Urothelium cell line (cell line): ENCODE data around the gene ACACA.

Source experiments
- DNase-seq: peaks from one replicate; pipeline ENCODE4 v3.0.0; 2011; ENCODE audit warnings: low spot score, mixed read lengths
- FAIRE-seq: peaks from 2 replicates; lab custom pipeline; 2011; peaks lifted over from hg19 to GRCh38; lab: Jason Lieb, UNC

Gene ACACA

GRCh38 chr17:37299257-37299980 is 107.2 kb downstream of the ACACA start:
- no peak for DNase-seq
- FAIRE-seq, result no peak

DNA sequence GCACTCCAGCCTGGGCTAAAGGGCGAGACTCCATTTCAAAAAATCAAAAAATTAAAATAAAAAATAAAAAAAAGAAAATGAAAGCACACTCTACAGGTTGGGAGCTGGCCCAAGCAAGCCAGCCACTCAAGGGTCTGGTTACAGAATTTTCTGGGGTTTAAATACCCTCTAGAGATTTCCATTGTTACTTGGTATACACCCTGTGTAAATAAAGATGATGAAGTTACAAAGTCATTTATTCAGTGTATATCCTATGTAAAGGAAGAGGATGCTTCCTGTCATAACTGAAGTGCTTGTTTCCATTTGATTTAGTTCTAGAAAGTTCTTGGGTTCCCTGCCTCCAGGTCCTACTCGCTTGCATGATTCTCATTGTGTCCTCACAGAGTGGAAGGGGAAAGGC is 110.7 kb downstream of the ACACA start:
- no peak for FAIRE-seq
- DNase-seq, result no peak

DNA sequence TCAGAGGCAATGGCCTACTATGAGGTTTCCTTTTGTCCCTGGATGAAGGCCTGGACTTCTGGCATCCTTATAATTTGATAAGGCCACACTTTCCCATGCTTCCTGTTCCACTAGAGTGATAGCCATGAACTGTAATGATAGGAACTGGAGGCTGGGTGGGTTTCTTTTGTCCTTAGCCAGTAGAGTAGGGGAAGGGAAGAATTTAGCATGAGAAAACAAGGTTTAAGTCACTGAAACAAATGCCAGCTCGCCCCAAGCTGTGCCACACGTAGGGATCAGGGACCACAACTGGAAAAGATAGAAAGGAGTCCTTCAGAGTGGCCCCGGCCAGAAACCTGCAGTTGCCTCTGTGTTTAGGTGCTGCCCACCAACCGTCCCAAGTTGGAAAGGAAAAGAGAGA is 111.7 kb downstream of the ACACA start:
- FAIRE-seq (no peak), DNase-seq (no peak)

- FAIRE-seq (no peak), DNase-seq (no peak)
These were observed 112.9 kb downstream of the ACACA start for GRCh38 chr17:37293770-37294169.

DNA sequence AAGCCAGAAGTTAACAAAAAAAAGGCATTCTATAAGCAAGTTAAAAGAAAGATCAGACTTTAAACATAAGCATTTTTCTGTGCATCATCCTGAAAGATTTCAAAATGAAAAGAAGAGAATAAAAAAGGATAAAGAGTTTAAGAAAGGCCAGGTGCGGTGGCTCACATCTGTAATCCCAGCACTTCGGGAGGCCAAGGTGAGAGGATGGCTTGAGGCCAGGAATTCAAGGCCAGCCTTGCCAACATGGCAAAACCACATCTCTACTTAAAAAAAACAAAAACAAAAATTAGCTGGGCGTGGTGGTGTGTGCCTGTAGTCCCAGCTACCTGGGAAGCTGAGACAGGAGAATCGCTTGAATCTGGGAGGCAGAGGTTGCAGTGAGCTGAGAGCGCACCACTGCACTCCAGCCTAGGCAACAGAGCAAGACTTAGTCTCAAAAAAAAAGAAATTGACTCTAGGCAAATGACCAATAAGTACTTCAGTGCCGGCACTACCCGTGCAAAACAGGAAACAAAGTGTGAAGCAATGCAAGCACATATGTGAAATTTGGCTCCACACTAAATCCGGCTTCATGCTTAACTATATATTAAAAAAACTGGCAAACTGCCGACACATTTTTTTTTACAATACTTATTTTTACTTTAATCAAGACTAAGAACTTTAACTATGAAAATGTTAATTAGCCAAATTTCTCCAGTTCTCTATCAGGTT is 114.1 kb downstream of the ACACA start:
- FAIRE-seq, result no peak
- DNase-seq, result no peak

- FAIRE-seq, result no peak
- no peak for DNase-seq
These were observed 115.3 kb downstream of the ACACA start for GRCh38 chr17:37291351-37291750.

DNA sequence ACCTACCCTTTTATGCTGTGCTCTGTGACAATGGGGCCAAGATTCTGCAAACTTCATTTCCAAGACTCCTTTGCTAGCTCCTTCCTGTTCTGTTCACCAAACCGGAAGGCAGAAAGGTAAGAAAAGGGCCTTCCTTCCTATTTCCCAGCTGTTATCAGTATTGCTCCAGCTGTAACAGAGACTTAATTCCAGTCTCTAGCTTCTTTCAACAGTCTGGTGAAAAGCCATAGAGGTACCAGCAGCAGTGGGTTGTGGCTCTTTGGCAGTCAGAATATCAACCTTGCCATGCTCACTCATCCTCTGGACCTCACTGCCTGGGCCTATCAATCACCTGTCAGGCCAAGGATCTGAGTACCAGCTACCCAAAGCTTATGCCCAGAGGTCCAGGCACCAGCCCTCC is 120.2 kb downstream of the ACACA start:
- FAIRE-seq (no peak), DNase-seq (no peak)

GRCh38 chr17:37284191-37284590 is 122.4 kb downstream of the ACACA start:
- DNase-seq (no peak), FAIRE-seq (no peak)

- DNase-seq (no peak), FAIRE-seq (no peak)
These were observed 123.1 kb downstream of the ACACA start for GRCh38 chr17:37283414-37283961.

DNA sequence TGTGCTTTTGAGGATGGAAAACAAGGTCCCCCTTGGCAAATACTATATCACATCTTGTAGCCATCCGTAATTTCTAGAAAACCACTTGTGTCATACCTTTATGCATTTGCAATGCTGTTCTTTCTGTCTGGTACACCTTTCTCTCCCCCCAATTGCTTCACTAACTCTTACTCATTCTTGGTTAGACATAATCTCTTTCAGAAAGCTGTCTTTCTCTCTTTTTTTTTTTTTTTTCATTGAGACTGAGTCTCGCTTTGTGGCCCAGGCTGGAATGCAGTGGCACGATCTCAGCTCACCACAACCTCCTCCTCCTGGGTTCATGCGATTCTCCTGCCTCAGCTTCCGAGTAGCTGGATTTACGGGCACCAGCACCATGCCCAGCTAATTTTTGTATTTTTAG is 125.8 kb downstream of the ACACA start:
- DNase-seq (no peak), FAIRE-seq (no peak)

DNA sequence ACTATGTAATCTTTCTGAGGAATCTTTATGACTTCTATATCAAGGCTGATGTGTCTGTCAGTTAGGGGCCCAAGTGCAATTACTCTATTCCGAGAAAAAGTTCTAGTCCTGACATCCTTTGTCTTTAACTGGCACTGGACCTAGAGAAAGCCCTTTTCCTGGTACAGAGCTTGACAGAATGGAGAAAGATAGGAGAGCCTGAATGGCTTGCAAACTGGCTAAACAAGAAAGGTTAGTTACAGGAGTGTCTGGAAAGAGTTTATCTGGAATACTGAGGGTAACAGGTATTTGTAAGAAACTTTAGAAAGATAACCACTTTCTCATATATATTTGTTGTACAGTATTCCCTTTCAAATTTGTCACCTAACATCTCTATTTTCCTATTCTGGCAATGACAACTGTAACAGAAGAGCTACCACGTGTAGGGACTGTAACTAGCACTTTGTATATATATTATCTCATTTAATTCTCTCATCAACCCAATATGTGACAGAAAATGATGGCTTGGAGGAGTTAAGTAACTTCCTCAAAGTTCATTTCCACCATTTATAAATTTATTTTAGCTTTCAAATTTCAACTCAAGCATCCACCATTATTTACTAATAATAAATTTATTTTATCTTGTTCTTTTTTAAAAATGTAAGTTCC is 128.3 kb downstream of the ACACA start:
- FAIRE-seq, result no peak

DNA sequence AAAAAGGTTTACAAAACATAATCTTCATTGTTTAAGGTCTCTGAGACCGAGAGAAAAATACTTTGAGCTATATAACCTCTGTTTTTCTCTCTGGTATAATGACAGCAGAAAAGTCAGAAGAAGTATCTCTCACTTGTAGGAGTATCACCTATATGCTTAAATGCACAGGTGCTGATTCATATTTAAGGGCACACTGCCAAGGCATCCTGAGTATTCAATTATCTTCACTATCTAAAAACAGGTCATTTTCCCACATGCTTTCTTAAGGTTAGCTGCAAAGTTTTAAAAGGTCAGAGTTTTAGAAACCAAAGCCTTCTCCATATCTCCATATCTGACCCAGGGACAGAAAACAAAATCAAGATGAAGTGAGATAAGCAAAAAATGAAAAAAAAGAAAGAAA is 130.2 kb downstream of the ACACA start:
- FAIRE-seq, result no peak

More for the DNA sequence above, 128.3 kb downstream of the ACACA start:
- no peak for DNase-seq

DNA sequence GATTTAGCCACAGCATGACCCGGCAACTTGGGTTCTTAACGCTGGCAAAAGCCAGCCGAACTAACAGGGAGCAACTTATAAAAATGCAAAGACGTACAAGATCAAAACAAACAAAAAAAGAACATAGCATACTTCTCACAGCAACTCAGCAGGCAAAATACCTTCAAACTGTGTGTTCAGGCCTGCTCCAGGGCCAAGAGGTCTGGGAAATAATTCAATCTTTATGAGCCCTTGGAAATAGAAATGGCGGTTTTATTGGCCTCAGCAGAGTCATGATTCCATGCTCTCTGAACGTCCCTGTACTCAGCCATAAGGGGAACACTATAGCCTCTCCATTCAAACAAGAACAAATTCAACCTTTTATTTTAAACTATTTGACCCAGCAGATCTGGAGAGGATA is 132.2 kb downstream of the ACACA start:
- FAIRE-seq, result no peak
- no peak for DNase-seq

More for the DNA sequence above, 130.2 kb downstream of the ACACA start:
- DNase-seq, result no peak

GRCh38 chr17:37273409-37274051 is 133.1 kb downstream of the ACACA start:
- FAIRE-seq (no peak), DNase-seq (no peak)

DNA sequence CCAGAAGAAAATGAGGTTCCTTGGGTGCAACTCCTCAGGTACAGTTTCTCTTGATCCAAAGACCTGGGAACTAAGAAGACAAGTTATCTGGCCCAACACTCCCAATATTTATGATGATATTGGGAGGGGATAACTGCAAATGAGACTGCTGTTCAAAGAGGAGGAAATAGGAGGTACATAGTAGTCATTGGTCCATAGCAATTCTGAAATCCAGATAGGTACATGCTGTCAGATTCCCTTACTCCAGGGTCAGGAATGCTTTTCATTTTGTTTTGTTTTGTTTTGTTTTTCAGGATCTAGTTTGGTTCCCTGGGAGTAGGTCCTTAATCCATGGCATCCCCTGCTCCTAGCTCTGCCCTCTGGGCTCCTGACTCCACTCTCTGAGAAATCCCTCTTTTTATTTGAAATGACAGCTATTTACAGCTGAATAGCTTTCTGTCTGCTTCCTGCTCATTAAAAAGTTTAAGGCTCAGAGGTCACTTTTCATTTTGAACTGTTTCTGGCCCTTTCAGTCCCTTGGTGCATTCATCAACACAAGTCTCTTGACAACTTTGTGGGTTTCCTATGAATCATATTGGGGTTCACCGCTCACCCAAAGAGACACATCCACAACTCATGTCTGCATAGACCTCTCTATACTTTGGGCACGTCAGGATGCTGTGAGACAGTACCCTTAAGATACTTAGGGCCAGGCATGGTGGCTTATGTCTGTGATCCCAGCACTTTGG is 141.0 kb downstream of the ACACA start:
- no peak for DNase-seq
- no peak for FAIRE-seq

DNA sequence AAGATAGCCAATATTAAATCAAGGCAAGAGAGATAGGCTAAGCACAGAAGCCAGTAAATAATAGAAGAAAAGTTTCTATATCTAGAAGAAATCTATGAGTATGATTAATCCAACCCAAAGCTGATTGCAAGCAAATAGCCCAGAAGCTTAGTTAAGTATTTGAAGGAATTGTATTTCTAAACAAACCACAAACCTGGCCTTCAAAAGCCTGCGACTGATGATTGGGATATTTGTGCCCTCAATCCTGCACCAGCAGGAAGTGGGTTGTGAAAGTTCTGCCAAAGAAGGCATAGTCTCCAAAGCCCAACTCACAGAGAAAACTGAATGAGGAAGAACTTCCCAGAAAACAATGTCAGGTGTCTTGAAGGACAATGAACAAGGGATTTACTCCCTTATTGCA is 145.3 kb downstream of the ACACA start:
- FAIRE-seq, result no peak
- no peak for DNase-seq

DNA sequence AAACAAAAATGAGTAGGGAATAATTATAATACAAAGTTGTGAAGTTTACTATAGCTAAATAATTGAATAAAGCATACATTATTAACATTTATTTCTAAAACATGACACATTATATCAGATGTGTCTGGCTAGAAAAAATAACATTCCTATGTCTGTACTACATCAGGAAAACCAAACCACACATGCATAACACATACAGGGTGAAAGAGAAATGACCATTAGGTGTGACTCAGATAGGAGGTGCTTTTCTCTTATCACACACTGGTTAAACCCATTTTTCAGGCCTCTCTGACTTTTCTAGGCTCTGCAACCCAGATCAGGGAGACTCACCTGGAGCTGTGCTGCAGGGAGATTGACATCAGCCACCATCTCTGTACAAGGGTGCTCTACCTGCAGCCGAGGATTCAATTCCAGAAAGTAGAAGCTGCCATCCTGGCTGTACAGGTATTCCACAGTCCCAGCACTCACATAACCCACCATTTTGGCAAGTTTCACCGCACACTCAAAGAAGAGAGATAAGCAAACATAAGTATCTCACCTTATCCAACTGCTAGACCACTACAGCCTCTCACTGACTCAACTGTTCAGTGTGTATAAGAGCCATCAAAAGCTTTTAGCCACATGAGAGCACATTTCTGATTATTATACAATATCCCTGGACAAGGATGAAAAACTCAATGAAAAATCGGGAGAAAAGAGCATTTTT is 147.5 kb downstream of the ACACA start:
- FAIRE-seq, result no peak
- no peak for DNase-seq

DNA sequence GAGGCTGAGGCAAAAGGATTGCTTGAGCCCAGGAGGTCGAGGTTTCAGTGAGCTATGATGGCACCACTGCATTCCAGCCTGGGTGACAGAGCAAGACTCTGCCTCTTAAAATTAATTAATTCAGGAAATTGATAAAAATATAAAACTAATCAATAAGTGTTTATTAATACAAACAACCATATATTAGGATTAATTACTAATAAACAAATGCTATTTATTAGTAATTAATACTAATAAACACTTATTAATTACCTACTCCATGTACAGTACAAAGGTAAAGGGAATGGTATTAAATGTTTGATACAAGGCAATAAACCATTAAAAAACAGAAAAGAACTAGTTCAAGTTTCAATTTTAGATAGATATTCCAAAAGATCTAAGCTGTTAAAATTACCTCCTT is 150.0 kb downstream of the ACACA start:
- no peak for DNase-seq
- no peak for FAIRE-seq

DNA sequence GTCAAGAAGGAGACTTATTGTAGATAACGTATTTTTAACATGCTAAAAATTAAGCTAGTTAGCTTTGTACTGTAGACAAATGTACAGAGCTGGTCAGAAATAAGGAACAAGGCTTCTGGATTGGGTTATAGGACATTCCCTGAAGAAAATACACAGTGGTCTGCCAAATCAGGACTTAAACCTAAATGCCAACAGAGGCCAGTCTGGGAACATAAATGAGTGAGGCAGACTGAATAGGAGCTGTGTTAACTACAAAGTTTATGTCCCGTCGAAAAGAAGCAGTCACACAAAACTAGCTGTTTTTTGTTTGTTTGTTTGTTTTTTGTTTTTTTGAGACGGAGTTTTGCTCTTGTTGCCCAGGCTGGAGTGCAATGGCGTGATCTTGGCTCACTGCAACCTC is 151.2 kb downstream of the ACACA start:
- FAIRE-seq, result no peak
- DNase-seq, result no peak

DNA sequence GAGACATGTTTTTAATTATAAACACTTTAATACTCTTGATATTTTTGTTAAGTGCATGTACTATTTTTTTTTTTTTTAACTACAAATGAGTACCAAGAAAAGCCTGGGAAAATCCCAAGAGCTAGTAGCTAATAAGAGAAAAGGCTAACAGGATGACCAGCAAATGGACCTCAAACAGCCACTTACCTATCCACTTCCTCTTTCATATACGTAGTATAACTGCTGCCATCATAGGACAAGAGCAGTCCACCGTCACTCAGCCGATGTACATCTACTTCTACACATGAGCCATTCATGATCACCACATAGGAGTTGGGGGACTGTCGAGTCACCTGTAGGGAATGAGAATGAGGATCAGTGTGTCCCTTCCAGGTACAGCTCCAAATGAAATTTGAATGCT is 158.8 kb downstream of the ACACA start:
- DNase-seq, result no peak
- no peak for FAIRE-seq
